ENCODE measurements around the gene RTF1.

Gene RTF1

DNA sequence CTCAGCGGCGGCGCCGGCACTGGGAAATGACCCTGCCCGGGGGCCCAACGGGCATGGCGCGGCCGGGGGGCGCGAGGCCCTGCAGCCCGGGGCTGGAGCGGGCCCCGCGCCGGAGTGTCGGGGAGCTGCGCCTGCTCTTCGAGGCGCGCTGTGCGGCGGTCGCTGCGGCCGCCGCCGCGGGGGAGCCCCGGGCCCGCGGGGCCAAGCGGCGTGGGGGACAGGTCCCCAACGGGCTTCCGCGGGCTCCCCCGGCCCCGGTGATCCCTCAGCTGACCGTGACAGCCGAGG is 77.0 kb downstream of the RTF1 start:
- FAIRE-seq (no peak), DNase-seq (ENCODE audit: insufficient read length, low spot score) (no peak)
- TF ChIP-seq SPI1 (IDR thresholded peaks at IDR 0.05; ENCODE audit: low read depth, low read length) (no peak), POLR2AphosphoS5 (IDR thresholded peaks at IDR 0.05; ENCODE audit: low read depth, low read length) (no peak), TAF1 (IDR thresholded peaks at IDR 0.05; ENCODE audit: low read depth, low read length) (no peak), PAX5 (IDR thresholded peaks at IDR 0.05; ENCODE audit: insufficient read depth, low read length, severe bottlenecking) (no peak), POU2F2 (IDR thresholded peaks at IDR 0.05; ENCODE audit: low read depth, low read length) (no peak), POLR2A (IDR thresholded peaks at IDR 0.05; ENCODE audit: low read depth, low read length) (no peak)

- FAIRE-seq = peak; percentile 65
- peak; percentile 60 for DNase-seq (ENCODE audit: insufficient read length, low spot score)
- TF ChIP-seq POU2F2 (IDR thresholded peaks at IDR 0.05; ENCODE audit: low read depth, low read length) (no peak), POLR2AphosphoS5 (IDR thresholded peaks at IDR 0.05; ENCODE audit: low read depth, low read length) (no peak), PAX5 (IDR thresholded peaks at IDR 0.05; ENCODE audit: insufficient read depth, low read length, severe bottlenecking) (no peak), POLR2A (IDR thresholded peaks at IDR 0.05; ENCODE audit: low read depth, low read length) (no peak), SPI1 (IDR thresholded peaks at IDR 0.05; ENCODE audit: low read depth, low read length) (no peak), TAF1 (IDR thresholded peaks at IDR 0.05; ENCODE audit: low read depth, low read length) (no peak)
Measured at GRCh38 chr15:41494190-41494921, 77.5 kb downstream of the RTF1 start.

- FAIRE-seq = peak; percentile 23
- TF ChIP-seq TAF1 (IDR thresholded peaks at IDR 0.05; ENCODE audit: low read depth, low read length) = no peak
- no peak for TF ChIP-seq POU2F2 (IDR thresholded peaks at IDR 0.05; ENCODE audit: low read depth, low read length)
- TF ChIP-seq PAX5 (IDR thresholded peaks at IDR 0.05; ENCODE audit: insufficient read depth, low read length, severe bottlenecking) = no peak
- TF ChIP-seq POLR2AphosphoS5 (IDR thresholded peaks at IDR 0.05; ENCODE audit: low read depth, low read length) = no peak
- no peak for TF ChIP-seq POLR2A (IDR thresholded peaks at IDR 0.05; ENCODE audit: low read depth, low read length)
- TF ChIP-seq SPI1 (IDR thresholded peaks at IDR 0.05; ENCODE audit: low read depth, low read length) = no peak
Measured at GRCh38 chr15:41494922-41495735, 78.2 kb downstream of the RTF1 start.

GRCh38 chr15:41495736-41496599 is 79.1 kb downstream of the RTF1 start:
- DNase-seq (ENCODE audit: insufficient read length, low spot score) (no peak), FAIRE-seq (no peak)
- TF ChIP-seq POLR2A (IDR thresholded peaks at IDR 0.05; ENCODE audit: low read depth, low read length) (no peak), PAX5 (IDR thresholded peaks at IDR 0.05; ENCODE audit: insufficient read depth, low read length, severe bottlenecking) (no peak), POU2F2 (IDR thresholded peaks at IDR 0.05; ENCODE audit: low read depth, low read length) (no peak), TAF1 (IDR thresholded peaks at IDR 0.05; ENCODE audit: low read depth, low read length) (no peak)

More at GRCh38 chr15:41494922-41495735, 78.2 kb downstream of the RTF1 start:
- DNase-seq (ENCODE audit: insufficient read length, low spot score) = no peak

- TF ChIP-seq POLR2AphosphoS5 (IDR thresholded peaks at IDR 0.05; ENCODE audit: low read depth, low read length) = no peak
- no peak for TF ChIP-seq POU2F2 (IDR thresholded peaks at IDR 0.05; ENCODE audit: low read depth, low read length)
- TF ChIP-seq PAX5 (IDR thresholded peaks at IDR 0.05; ENCODE audit: insufficient read depth, low read length, severe bottlenecking) = no peak
- TF ChIP-seq SPI1 (IDR thresholded peaks at IDR 0.05; ENCODE audit: low read depth, low read length) = no peak
- TF ChIP-seq TAF1 (IDR thresholded peaks at IDR 0.05; ENCODE audit: low read depth, low read length) = no peak
- no peak for TF ChIP-seq POLR2A (IDR thresholded peaks at IDR 0.05; ENCODE audit: low read depth, low read length)
- DNase-seq (ENCODE audit: insufficient read length, low spot score) (no peak), FAIRE-seq (no peak)
Measured at GRCh38 chr15:41498657-41499056, 81.8 kb downstream of the RTF1 start.

DNA sequence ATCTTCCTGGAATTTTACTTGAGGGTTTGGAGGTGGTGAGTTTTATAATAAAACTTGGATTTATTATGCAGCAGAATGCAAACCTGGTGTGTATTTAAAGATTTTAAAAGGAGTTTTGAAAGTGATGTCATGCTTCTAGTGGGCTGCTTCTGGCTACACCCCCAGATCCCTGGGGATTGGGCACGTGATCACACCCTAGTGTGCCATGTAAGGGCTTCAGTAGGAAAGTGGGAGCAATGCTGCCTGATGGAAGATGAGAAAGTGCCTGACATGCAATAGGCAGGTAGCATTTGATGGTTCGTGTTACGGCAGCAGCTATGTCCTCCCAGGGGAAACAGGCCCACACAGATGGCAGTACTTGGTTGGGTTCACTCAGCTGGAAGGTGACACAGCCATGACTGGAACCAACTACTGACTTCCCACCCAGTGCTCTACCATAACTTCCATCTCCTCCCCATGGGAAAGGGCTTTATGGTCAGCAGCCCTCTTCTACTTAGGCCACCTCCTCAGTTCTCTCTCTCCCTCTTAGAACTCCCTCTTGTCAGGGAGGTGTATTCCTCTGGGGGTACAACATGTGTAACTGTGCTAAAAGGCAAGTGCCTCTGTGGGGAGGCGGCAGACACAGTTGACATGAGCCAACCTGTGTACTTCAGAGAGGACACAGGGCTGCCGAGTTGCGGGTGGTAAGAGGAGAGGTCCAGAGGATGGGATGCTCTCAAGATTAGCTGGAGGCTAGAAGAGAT is 82.4 kb downstream of the RTF1 start:
- no peak for TF ChIP-seq POU2F2 (IDR thresholded peaks at IDR 0.05; ENCODE audit: low read depth, low read length)
- no peak for TF ChIP-seq PAX5 (IDR thresholded peaks at IDR 0.05; ENCODE audit: insufficient read depth, low read length, severe bottlenecking)
- no peak for TF ChIP-seq TAF1 (IDR thresholded peaks at IDR 0.05; ENCODE audit: low read depth, low read length)
- TF ChIP-seq POLR2A (IDR thresholded peaks at IDR 0.05; ENCODE audit: low read depth, low read length) = no peak
- no peak for TF ChIP-seq POLR2AphosphoS5 (IDR thresholded peaks at IDR 0.05; ENCODE audit: low read depth, low read length)
- no peak for TF ChIP-seq SPI1 (IDR thresholded peaks at IDR 0.05; ENCODE audit: low read depth, low read length)
- no peak for DNase-seq (ENCODE audit: insufficient read length, low spot score)
- FAIRE-seq = no peak

- FAIRE-seq (peak; percentile 77), DNase-seq (ENCODE audit: insufficient read length, low spot score) (peak; percentile 54)
- TF ChIP-seq POU2F2 (IDR thresholded peaks at IDR 0.05; ENCODE audit: low read depth, low read length) (no peak), POLR2AphosphoS5 (IDR thresholded peaks at IDR 0.05; ENCODE audit: low read depth, low read length) (no peak), SPI1 (IDR thresholded peaks at IDR 0.05; ENCODE audit: low read depth, low read length) (no peak), PAX5 (IDR thresholded peaks at IDR 0.05; ENCODE audit: insufficient read depth, low read length, severe bottlenecking) (no peak), TAF1 (IDR thresholded peaks at IDR 0.05; ENCODE audit: low read depth, low read length) (no peak), POLR2A (IDR thresholded peaks at IDR 0.05; ENCODE audit: low read depth, low read length) (no peak)
Measured at GRCh38 chr15:41501191-41501917, 84.5 kb downstream of the RTF1 start.
